Measurements from ENCODE around the gene MMP12.
"Not testable (repeated sequence)": the region's sequence is repeated elsewhere in the genome, so short reads cannot be mapped to it uniquely, and the experiment has no call there.

DNA sequence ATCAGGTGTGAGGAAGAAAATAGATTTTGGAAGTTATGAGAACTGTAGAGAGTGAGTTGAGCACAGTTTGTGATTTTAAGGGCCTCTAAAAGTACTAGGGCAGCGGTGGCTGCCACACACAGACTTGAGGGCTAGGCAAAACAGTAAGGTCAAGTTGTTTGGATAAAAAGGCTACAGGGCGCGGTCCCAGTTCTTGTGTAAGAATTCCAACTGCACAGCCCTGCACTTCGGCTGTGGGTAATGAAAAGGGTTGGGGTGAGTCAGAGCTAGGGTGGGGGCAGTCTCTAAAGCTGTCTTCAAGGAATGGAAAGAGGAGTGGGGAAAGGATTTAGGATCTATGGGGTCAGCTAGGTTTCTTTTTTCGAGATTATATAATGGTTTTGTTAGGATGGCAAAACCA lies 31.1 kb upstream of the MMP12 start:
- not testable (repeated sequence) for TF ChIP-seq CTCF, POLR2A (IDR thresholded peaks at IDR 0.05)

Measured in testis (tissue), 2 donors.